HG03175 (cell line): ENCODE results near the gene RRH.
"Not testable (repeated sequence)": the region's sequence is repeated elsewhere in the genome, so short reads cannot be mapped to it uniquely, and the experiment has no call there.

Source experiments
- ATAC-seq: cut with Tn5 transposase; IDR thresholded peaks from one replicate; pipeline ENCODE4 v1.9.1; 2021; ENCODE audit warnings: mild to moderate bottlenecking, moderate library complexity; ENCODE audit not compliant: unreplicated experiment

Gene RRH

DNA sequence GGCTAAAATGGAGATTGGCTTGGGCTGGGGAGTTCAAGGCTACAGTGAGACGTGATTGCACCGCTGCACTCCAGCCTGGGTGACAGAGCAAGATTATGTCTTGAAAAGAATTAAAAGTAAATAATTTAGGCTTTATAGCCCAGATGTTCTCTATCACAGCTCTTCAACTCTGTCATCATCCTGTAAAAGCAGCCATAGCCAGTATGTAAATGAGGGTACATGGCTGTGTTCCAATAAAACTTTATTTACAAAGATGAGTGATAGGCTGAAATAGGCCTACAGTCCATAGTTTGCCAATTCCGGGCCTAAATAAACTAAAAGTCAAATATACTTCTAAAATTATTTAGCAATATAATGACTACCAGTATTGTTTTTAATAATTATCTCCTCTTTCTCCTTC lies 9.2 kb downstream of the RRH start:
- no peak for ATAC-seq

DNA sequence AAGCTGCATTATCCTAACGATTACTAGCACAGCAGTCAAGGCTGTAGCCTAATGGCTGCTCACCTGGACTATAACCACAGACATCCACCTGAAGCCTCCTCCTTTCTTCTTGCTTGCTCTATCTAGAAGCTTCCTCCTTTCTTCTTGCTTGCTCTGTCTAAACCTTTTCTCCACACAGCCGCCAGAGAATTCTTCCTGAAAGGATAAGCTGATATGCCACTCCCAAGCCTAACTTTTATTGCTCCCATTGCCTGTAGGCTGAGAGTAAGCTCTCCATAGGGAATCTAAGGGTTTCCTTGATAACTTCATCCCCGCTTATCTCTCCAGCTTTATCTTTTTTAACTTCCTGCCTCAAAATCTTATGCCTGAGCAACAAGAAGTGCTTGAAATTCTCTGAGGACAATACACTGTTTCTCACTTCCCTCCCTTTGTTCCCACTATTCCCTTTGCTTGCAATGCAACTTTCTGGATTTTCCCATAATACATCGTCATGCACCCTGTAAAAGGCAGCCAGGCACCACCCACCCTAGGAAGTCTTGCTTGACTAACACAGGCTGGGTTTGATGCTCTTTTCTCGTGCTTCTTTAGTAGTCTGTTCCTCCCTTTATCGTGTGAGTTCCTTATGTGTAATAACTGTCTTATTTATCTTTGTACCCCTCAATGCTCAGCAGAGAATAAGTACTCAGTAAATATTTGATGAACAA lies 18.8 kb downstream of the RRH start:
- no peak for ATAC-seq

DNA sequence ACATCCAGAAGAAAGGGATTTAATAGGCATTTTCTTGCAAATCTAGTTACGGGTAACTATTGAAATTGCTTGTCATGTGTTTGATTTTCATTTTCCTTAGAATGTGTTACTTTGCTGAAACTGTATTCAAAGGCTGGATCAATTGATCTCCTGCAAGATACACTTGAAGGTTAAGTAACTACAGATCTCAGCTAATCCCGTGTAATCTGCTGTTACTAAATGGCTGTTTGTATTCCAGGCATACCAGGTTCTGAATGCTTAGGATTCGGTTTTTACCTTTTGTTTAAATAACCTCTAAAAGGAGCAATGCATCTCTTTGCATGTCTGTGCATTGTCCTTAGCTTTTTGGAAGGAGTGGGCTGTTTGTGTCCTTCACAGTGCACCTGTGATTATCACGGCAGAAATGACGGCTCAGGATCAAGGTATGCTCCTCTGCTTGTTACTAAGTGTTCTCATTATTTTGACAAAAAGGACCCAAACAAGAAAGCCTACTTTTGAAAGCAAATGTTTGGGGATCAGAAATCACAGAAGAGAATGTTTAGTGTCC lies 20.2 kb downstream of the RRH start, which contains the start of gene LRIT3:
Gene LRIT3, plus strand, starts transcription at position 212 of the 547 bp plus-strand sequence. Its CDS starts 95 bp downstream, at position 307.
- no peak for ATAC-seq

DNA sequence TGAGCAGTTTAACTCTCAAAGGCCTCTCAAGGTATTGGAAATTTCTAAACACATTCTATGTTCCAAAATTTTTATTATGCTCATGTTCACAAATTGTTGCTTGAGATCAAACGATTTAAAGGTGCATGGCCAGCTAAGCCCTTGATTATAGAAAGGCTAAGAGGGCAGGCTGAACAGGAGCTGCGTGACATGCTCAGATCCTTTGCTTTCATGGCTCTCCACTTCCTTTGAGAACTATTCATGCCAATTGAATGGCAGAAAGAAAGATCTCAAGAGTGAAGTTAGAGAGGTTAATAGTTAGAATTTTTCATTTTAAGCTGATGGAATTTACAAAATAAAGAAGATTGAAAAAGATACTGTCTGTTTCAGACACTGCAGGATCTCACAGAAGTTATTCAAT lies 20.7 kb downstream of the RRH start:
- no peak for ATAC-seq

DNA sequence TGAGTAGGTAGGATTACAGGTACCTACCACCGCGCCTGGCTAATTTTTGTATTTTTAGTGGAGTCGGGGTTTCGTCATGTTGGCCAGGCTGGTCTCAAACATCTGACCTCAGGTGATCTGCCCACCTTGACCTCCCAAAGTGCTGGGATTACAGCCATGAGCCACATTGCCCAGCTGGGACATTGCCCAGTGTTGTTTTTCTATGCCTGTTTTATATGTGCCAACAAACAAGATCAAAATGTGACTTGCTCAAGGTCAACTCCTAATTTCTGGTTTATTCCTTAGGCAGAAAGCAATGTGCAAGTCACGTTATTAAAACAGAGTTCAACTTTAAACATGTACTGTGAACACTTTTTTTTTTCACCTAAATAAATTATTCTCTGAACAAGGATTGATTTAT lies 22.8 kb downstream of the RRH start:
- ATAC-seq, result no peak

DNA sequence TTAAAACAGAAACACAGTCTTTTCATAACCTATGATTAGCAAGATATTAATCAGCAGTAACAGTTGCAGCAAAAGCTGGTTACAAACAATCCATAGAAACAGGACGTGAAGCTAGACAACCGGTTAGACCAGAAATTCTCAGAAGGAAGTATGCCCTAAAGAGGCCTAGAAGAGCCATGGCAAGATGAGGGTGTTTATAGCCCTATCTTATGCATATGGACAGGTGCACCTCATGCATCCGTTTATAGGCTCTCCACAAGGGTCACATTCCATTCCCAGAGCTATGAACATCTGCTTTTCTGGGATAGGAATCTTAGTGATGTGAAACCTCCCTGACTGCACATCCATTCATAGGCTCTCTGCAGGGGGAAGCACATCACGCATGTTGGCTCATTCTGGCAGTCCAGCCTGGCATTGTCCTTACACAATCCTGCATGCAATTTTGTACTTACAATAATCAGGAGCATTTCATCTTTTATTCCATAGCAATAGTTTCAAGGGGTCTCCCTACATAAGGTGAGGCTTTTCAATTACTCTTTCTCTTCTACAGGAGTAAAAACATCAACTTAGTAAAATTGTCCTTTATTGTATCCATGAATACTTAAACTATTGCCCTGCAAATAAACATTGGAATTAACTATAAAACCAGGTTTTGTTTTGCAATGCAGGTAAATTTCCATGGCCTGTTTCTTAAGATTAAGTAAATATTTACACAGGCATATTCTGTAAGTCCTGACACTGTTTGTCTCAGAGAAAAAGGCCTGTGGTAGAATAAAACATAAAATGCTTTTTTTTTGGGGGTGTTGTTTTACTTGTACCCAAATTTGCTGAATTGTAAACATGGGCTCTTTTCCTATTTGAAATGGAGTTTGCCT lies 31.9 kb downstream of the RRH start:
- ATAC-seq, result not testable (repeated sequence)

DNA sequence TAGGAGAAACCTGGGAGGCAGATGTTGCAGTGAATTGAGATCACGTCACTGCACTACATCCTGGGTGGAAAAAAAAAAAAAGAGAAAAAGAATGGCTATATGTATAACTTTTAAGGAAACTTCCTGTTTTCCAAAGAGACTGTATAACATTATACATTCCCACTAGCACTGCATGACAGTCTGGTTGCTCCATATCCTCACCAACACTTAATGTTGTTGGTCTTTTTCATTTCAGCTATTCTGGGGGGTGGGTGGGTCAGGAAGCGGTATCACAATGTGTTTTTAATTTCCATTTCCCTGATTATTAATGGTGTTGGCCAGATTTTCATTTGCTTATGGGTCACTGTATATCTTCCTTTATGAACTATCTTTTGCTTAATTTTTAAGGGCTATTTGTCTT lies 33.5 kb downstream of the RRH start:
- no peak for ATAC-seq

DNA sequence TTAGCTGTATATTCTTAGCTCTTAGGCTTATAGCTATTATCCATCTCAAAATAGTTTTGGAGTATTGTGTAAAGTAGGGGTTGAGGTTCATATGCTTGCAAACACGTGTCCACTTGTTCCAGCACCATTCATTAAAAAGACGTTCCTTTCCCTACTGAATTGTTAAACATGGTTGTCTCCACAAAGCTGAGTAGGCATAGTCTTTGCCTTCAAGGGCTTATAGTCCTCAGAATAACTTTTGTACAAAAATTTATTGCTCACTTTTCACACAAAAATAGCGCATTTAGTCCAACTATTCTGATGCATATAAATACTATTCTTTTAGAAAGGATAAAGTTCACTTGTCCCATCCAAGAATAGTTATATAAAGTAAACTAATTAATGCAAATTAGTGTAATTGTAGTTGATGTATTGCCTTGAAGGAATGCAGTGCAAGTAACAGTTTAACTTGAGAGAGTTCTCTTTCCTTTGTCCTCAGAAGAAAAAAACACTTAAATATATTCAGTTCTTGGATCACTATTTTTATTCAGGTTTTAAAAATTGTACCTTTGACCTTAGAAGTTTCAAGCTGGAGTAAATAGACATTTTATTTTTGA lies 34.2 kb downstream of the RRH start:
- ATAC-seq, result no peak

DNA sequence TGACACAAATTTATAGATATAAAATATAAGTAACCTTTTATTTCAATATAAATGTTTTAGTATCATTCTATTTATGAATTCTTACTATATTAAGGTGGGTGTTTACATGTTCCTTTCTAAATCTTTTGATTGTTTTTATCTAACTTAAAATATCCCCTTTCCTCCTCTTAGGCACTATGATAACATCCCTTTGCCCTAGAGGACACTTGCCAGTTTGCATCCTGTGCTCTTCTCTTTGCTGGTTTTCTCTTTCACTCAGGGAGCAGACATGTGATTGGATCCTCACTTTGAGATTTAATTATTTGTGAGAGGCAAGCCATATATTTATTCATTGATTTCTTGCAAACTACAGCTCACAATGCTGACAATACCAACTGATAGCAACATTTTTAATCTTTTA lies 36.4 kb downstream of the RRH start:
- no peak for ATAC-seq

DNA sequence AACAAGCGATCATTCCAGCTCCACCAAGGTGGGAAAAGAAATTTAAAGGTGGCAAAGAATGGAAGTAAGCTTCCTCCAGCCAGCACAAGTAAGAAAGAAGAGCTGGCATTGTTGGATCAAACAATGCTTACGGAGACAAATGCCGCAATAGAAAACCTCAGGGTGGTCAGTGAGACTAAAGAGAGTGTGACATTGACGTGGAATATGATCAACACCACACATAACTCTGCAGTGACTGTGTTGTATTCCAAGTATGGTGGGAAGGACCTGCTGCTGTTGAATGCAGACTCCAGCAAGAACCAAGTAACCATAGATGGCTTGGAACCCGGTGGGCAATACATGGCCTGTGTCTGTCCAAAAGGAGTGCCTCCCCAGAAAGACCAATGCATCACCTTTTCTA lies 42.3 kb downstream of the RRH start:
- no peak for ATAC-seq

DNA sequence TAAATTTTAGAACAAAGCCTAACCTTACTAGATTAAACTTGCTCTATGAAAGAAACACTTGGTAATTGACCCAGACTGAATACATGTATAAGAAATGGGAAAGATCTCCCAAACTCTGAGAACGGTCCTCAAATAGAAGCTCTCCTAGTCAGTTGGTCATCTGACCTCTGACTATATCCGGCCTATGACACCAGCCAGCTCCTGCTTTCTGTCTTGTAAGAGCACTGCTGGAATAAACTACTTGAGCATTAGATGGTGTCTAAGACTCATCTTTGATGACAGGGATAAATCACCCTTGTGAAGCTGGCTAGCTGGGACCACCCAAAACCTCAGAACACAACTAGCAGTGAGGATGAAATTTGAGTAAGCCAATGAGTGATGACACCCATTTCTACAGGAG lies 44.3 kb downstream of the RRH start:
- no peak for ATAC-seq

DNA sequence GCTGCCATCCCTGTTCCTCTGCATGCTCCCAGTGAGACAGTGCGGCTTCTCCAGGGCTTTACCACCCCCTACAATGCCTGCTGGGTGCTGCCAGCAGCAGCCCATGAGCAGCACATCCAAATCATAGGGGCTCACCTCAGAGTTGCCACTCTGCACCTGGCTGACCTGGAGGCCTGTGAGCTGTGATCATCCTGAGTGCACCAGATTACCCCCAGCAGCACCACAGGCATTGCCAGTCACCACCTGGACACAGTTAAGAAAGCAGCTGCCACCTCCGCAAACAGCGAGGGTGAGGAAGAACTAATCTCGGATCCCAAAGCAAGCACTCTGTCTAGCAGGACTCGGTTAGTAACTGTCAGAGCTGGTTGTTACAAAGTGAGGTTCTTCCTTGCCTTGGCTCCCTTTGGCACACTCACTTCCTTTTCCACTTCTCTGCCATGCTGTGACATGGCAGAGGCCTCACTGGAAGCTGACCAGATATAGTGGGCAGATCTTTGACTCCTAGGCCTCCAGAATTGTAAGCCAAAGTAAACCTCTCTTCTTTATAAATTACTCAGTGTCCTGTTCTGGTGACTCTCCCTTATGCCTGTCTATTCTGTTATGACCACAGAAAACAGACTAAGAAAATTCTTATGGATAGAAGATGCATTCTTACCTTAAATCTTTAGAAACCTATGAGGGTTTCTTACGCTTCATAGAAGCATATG lies 45.3 kb downstream of the RRH start:
- no peak for ATAC-seq

DNA sequence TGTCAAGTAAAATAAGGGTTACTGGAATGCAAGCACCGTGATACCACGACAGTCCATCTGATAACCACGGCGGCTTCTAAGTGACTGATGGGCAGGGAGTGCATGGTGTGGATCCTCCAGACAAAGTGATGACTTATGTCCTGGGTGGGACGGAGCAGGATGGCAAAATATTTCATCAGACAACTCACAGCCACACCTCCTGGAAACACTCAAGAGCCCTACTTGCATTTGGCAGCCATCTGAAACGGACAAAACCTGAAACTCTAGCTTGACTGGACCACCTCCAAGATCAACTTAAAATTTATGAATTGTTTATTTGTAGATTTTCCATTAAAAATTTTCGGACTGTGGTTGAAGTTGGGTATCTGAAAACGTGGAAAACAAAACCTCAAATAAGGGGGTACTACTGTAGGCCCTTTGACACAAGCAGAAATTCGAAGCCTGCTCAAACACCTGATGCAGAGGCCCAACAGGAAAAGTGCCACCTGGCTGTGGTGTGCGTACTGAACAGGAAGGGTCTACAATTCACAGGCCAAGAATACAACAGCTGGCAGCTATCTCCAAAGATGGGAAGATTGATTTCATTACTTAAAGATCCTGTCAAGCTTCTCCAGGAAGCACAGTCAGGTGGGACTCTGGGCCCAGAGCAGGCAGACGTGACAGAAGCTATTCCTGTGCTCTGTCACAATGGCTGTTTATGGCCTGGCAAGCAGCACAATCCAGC lies 46.2 kb downstream of the RRH start:
- ATAC-seq, result no peak

DNA sequence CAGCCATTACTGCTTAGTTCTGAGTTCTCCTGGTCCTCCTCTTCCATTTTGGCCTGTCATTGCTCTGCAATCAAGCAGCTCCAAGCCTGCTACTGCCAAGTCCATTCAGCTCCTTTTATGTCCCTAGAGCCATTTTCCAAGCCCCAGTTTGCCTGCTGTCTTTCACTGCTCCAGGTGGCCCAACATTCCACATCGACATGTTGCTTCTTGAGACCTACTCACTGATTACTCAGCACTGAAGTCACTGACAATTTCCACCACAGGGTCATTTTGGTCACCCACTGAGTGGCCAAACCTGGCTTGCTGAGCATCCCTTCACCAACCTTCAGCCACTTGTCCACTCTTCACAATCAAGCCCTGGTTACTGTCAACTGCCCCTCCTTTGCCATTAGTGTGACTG lies 47.3 kb downstream of the RRH start:
- ATAC-seq, result no peak

DNA sequence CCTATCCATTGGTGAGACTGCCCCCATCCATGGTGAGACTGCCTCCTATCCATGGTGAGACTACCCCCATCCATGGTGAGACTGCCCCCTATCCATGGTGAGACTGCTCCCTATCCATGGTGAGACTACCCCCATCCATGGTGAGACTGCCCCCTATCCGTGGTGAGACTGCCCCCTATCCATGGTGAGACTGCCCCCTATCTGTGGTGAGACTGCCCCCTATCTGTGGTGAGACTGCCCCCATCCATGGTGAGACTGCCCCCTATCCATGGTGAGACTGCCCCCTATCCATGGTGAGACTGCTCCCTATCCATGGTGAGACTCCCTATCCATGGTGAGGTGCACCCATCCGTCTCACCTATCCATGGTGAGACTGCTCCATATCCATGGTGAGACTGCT lies 47.8 kb downstream of the RRH start:
- ATAC-seq, result not testable (repeated sequence)

DNA sequence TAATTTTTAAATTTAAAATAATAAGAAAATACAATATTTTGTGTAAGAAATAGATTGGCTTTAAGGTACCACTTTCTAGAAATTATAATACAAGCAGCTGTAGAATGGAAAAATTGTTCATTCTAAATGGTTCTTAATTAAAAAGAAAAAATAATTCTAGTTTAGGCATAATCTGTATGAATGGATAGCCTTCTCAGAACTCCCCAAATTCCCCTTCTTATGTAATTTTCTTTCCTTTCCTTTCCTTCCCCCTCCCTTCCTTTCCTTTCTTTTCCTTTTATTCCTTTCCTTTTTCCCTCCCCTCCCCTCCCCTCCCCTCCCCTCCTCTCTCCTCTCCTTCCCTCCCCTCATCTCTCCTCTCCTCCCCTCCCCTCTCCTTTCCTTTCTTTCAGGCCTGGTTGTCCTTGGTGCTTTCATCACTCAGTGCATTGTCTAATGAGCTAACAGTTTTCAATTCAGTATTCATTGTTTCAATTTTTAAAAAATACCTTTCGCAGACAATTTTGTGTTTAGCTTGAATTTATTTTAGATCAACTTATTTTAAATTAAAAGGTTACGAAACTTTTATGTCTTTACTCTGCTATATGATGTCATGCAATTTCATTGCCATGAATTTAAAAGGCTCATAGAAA lies 49.0 kb downstream of the RRH start:
- no peak for ATAC-seq

DNA sequence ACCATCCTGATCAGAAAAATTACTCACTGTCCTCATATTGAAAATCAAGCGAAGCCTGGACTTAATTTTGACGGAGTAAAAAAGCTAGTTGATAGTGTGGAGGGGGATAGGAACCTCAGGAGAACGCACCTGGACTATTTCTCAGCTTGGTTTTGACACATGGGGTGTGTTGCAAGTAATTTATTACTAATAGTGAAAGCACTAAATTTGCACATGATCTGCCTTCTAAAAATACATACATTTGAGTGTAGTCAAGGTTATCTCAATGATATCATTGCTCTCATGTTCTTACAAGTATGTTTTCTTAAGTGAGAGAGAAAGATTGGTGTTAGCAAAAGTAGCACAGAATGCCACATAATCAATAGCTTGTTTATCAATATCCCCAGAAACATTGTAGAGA lies 49.6 kb downstream of the RRH start:
- peak; percentile 94 for ATAC-seq

DNA sequence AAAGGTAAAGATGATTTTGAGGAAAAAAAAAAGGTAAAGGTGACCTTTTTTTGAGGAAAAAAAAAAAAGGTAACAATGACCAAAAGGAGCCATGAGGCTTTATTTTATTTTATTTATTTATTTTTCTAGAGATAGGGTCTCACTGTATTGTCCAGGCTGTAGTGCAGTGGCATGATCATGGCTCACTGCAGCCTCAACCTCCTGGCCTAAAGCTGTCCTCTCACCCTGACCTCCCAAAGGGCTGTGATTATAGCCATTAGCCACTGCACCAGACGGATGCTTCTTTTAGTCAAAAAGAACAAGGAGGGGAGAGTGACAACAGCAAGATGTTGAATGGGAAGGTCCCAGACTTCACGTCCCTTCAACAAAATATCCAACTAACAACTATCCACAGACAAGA lies 50.6 kb downstream of the RRH start:
- no peak for ATAC-seq

DNA sequence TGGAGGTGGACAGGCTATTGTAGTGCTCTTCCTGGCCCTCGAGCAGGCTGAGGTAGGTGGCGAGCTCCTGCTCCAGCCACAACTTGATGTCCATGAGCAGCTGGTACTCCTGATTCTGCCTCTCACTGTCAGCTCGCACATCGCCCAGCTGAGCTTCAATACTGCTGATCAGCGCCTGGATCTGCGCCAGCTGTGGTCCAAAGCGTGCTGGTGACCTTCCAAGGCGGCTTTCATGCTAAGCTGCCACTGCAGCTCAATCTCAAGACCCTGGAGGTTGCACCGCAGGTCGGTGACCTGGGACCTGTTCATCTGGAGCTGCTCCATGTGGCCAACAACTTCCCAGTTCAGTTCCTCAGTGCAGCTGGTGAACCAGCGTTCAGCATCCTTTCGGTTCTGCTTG lies 51.3 kb downstream of the RRH start:
- ATAC-seq, result no peak
